Measurements from ENCODE around the gene NELL1. TPM values are rescaled to one million over a fixed set of nuclear protein-coding genes. Genes with fewer than 3 reads are reported as not detected.

Gene NELL1
- total RNA-seq, 2 donors from 2014 or later, result 0.09 to 0.11 TPM

DNA sequence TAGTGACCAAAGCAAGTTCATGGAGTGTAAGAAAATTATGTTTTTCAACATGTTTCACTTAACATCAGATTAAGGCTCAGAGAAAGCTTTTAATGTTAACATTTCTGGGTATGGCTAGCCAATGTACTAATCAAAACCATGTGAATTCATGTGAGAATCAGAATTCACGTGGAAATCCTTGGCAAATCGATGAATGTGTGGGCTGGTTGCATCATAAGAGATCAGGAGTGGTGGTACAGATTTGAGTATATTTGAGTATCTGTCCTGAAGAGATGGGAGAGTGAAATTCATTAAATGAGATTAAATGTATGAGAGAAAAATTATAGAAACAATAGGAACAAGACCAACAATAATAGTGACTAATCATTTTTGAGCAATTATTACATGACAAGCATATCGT lies 884.9 kb downstream of the NELL1 start:
- Histone ChIP-seq H3K36me3 (ENCODE audit: control insufficient read depth, insufficient read depth, low read length) (no peaks in the 10 kb centered on the region), H3K4me3 (ENCODE audit: low read length) (no peak overlapping the region), H3K27ac (ENCODE audit: low read depth, low read length) (no peak overlapping the region), H3K9ac (ENCODE audit: extremely low read depth, low read length, poor library complexity, severe bottlenecking) (no peak overlapping the region), H3K4me1 (ENCODE audit: control insufficient read depth, insufficient read depth, low read length) (no peaks in the 10 kb centered on the region), H3K27me3 (ENCODE audit: control insufficient read depth, insufficient read depth, low read length, poor library complexity, severe bottlenecking) (no peaks in the 10 kb centered on the region), H3K9me3 (ENCODE audit: control insufficient read depth, low read length) (no peaks in the 10 kb centered on the region)
- Mint-ChIP-seq H3K27me3 (ENCODE audit: insufficient read depth) (no peaks in the 10 kb centered on the region), H3K36me3 (ENCODE audit: low read depth) (no peaks in the 10 kb centered on the region), H3K4me3 (no peak overlapping the region), H3K4me1 (peaks cover 11% of the 10 kb centered on the region), H3K9me3 (peaks cover 2% of the 10 kb centered on the region), H3K27ac (no peak overlapping the region)
- WGBS, 2 experiments (ENCODE audit: insufficient coverage in 1 of 2, insufficient read length in 1 of 2), result 94 to 96% methylated on average over 2 of the region's 3 CpGs
- TF ChIP-seq, protein P1, sequence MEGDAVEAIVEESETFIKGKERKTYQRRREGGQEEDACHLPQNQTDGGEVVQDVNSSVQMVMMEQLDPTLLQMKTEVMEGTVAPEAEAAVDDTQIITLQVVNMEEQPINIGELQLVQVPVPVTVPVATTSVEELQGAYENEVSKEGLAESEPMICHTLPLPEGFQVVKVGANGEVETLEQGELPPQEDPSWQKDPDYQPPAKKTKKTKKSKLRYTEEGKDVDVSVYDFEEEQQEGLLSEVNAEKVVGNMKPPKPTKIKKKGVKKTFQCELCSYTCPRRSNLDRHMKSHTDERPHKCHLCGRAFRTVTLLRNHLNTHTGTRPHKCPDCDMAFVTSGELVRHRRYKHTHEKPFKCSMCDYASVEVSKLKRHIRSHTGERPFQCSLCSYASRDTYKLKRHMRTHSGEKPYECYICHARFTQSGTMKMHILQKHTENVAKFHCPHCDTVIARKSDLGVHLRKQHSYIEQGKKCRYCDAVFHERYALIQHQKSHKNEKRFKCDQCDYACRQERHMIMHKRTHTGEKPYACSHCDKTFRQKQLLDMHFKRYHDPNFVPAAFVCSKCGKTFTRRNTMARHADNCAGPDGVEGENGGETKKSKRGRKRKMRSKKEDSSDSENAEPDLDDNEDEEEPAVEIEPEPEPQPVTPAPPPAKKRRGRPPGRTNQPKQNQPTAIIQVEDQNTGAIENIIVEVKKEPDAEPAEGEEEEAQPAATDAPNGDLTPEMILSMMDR (conservative IDR thresholded peaks at IDR 0.05), result no peak
- no peak for DNase-seq

- H3K27me3 Mint-ChIP-seq (ENCODE audit: insufficient read depth), result no peaks in the 10 kb centered on the region
- TF ChIP-seq, protein P1 (conservative IDR thresholded peaks at IDR 0.05), result no peak
- 81 to 100% methylated on average over 1 to 3 of the region's 3 CpGs for WGBS, 2 experiments (ENCODE audit: insufficient coverage in 1 of 2, insufficient read length in 1 of 2)
These were observed 887.5 kb downstream of the NELL1 start for GRCh38 chr11:21556926-21557325.

GRCh38 chr11:21560466-21560975 lies 891.1 kb downstream of the NELL1 start:
- Mint-ChIP-seq H3K4me1 (peaks cover 3% of the 10 kb centered on the region), H3K36me3 (ENCODE audit: low read depth) (no peaks in the 10 kb centered on the region), H3K4me3 (no peak overlapping the region), H3K9me3 (no peaks in the 10 kb centered on the region), H3K27me3 (ENCODE audit: insufficient read depth) (no peaks in the 10 kb centered on the region), H3K27ac (no peak overlapping the region)
- WGBS, 2 experiments (ENCODE audit: insufficient coverage in 1 of 2, insufficient read length in 1 of 2), result 95% methylated on average over 2 of the region's 2 CpGs; no CpG with 5 or more reads in 1 of the 2 experiments
- H3K27me3 ChIP-seq (ENCODE audit: control insufficient read depth, insufficient read depth, low read length, poor library complexity, severe bottlenecking), result no peaks in the 10 kb centered on the region
- no peak for DNase-seq
- no peaks in the 10 kb centered on the region for H3K9me3 ChIP-seq (ENCODE audit: control insufficient read depth, low read length)
- no peaks in the 10 kb centered on the region for H3K36me3 ChIP-seq (ENCODE audit: control insufficient read depth, insufficient read depth, low read length)
- no peaks in the 10 kb centered on the region for H3K4me1 ChIP-seq (ENCODE audit: control insufficient read depth, insufficient read depth, low read length)
- no peak overlapping the region for H3K9ac ChIP-seq (ENCODE audit: extremely low read depth, low read length, poor library complexity, severe bottlenecking)
- TF ChIP-seq, protein P1 (conservative IDR thresholded peaks at IDR 0.05), result no peak
- H3K4me3 ChIP-seq (ENCODE audit: low read length), result no peak overlapping the region
- no peak overlapping the region for H3K27ac ChIP-seq (ENCODE audit: low read depth, low read length)

More at GRCh38 chr11:21556926-21557325, 887.5 kb downstream of the NELL1 start:
- H3K36me3 ChIP-seq (ENCODE audit: control insufficient read depth, insufficient read depth, low read length), result no peaks in the 10 kb centered on the region
- Mint-ChIP-seq H3K36me3 (ENCODE audit: low read depth) (no peaks in the 10 kb centered on the region), H3K9me3 (no peaks in the 10 kb centered on the region), H3K27ac (no peak overlapping the region), H3K4me3 (no peak overlapping the region), H3K4me1 (peaks cover 11% of the 10 kb centered on the region)
- no peak overlapping the region for H3K27ac ChIP-seq (ENCODE audit: low read depth, low read length)
- no peak for DNase-seq
- H3K27me3 ChIP-seq (ENCODE audit: control insufficient read depth, insufficient read depth, low read length, poor library complexity, severe bottlenecking), result no peaks in the 10 kb centered on the region
- H3K4me3 ChIP-seq (ENCODE audit: low read length), result no peak overlapping the region
- no peaks in the 10 kb centered on the region for H3K4me1 ChIP-seq (ENCODE audit: control insufficient read depth, insufficient read depth, low read length)
- H3K9ac ChIP-seq (ENCODE audit: extremely low read depth, low read length, poor library complexity, severe bottlenecking), result no peak overlapping the region
- no peaks in the 10 kb centered on the region for H3K9me3 ChIP-seq (ENCODE audit: control insufficient read depth, low read length)
